HEK293 (cell line): ENCODE data around the gene ITPKC.

Source experiments
- KLF9 ChIP-seq: fragments of 450-650 bp; formaldehyde crosslinking; IDR thresholded peaks from 2 replicates; pipeline ENCODE4 v1.5.1; 2016; ENCODE audit warnings: missing biosample characterization, missing genetic modification characterization, low read depth
- RBAK ChIP-seq: fragments of 450-650 bp; formaldehyde crosslinking; IDR thresholded peaks from 2 replicates; pipeline ENCODE4 v1.5.1; 2016; ENCODE audit warnings: missing biosample characterization, missing genetic modification characterization
- SCRT1 ChIP-seq: fragments of 450-650 bp; formaldehyde crosslinking; IDR thresholded peaks from 2 replicates; pipeline ENCODE4 v1.5.1; 2016; ENCODE audit warnings: missing biosample characterization, missing genetic modification characterization, borderline replicate concordance
- SETDB1 ChIP-seq: IDR thresholded peaks from one replicate; pipeline ENCODE4 v1.6.1; 2017; ENCODE audit warnings: mild to moderate bottlenecking, low read length, moderate library complexity, mixed read lengths; ENCODE audit not compliant: insufficient read length
- ZBTB21 ChIP-seq: fragments of 450-650 bp; formaldehyde crosslinking; IDR thresholded peaks from 2 replicates; pipeline ENCODE4 v1.5.1; 2017; ENCODE audit warnings: missing biosample characterization, missing genetic modification characterization
- ZEB2 ChIP-seq: fragments of 450-650 bp; formaldehyde crosslinking; IDR thresholded peaks from 2 replicates; pipeline ENCODE4 v1.5.1; 2016; ENCODE audit warnings: missing biosample characterization, missing genetic modification characterization
- ZNF138 ChIP-seq: fragments of 450-650 bp; formaldehyde crosslinking; IDR thresholded peaks from 2 replicates; pipeline ENCODE4 v1.5.1; 2016; ENCODE audit warnings: missing biosample characterization, missing genetic modification characterization, borderline replicate concordance
- ZNF140 ChIP-seq: fragments of 450-650 bp; formaldehyde crosslinking; IDR thresholded peaks from 2 replicates; pipeline ENCODE4 v1.5.1; 2016; ENCODE audit warnings: missing biosample characterization, missing genetic modification characterization
- ZNF169 ChIP-seq: fragments of 450-650 bp; formaldehyde crosslinking; IDR thresholded peaks from 2 replicates; pipeline ENCODE4 v1.5.1; 2016; ENCODE audit warnings: missing biosample characterization, missing genetic modification characterization
- ZNF2 ChIP-seq: fragments of 450-650 bp; formaldehyde crosslinking; IDR thresholded peaks from 2 replicates; pipeline ENCODE4 v1.5.1; 2016; ENCODE audit warnings: missing biosample characterization, missing genetic modification characterization
- ZNF239 ChIP-seq: fragments of 450-650 bp; formaldehyde crosslinking; IDR thresholded peaks from 2 replicates; pipeline ENCODE4 v1.5.1; 2016; ENCODE audit warnings: missing biosample characterization, missing genetic modification characterization
- ZNF501 ChIP-seq: fragments of 450-650 bp; formaldehyde crosslinking; IDR thresholded peaks from 2 replicates; pipeline ENCODE4 v1.5.1; 2016; ENCODE audit warnings: missing biosample characterization, missing genetic modification characterization
- ZNF529 ChIP-seq: fragments of 450-650 bp; formaldehyde crosslinking; IDR thresholded peaks from 2 replicates; pipeline ENCODE4 v1.5.1; 2017; ENCODE audit warnings: missing genetic modification characterization, missing biosample characterization; ENCODE audit not compliant: insufficient replicate concordance
- ZNF530 ChIP-seq: fragments of 450-650 bp; formaldehyde crosslinking; IDR thresholded peaks from 2 replicates; pipeline ENCODE4 v1.5.1; 2016; ENCODE audit warnings: low read depth, missing biosample characterization, missing genetic modification characterization
- ZNF549 ChIP-seq: fragments of 450-650 bp; IDR thresholded peaks from 2 replicates; pipeline ENCODE4 v1.5.1; 2018; ENCODE audit warnings: missing biosample characterization, missing genetic modification characterization, mild to moderate bottlenecking, inconsistent platforms, moderate library complexity
- ZNF560 ChIP-seq: fragments of 450-650 bp; formaldehyde crosslinking; IDR thresholded peaks from 2 replicates; pipeline ENCODE4 v1.5.1; 2017; ENCODE audit warnings: missing biosample characterization, missing genetic modification characterization, borderline replicate concordance
- ZNF571 ChIP-seq: fragments of 450-650 bp; formaldehyde crosslinking; IDR thresholded peaks from 2 replicates; pipeline ENCODE4 v1.5.0; 2017; ENCODE audit warnings: missing biosample characterization, missing genetic modification characterization
- ZNF610 ChIP-seq: fragments of 450-650 bp; formaldehyde crosslinking; IDR thresholded peaks from 2 replicates; pipeline ENCODE4 v1.5.1; 2016; ENCODE audit warnings: missing biosample characterization, missing genetic modification characterization, borderline replicate concordance
- ZNF654 ChIP-seq: fragments of 450-650 bp; formaldehyde crosslinking; IDR thresholded peaks from 2 replicates; pipeline ENCODE4 v1.5.1; 2016; ENCODE audit warnings: low read depth, missing biosample characterization, missing genetic modification characterization
- ZNF768 ChIP-seq: fragments of 450-650 bp; formaldehyde crosslinking; IDR thresholded peaks from 2 replicates; pipeline ENCODE4 v1.5.1; 2018; ENCODE audit warnings: missing biosample characterization, mild to moderate bottlenecking, missing genetic modification characterization
- ZNF776 ChIP-seq: fragments of 450-650 bp; formaldehyde crosslinking; IDR thresholded peaks from 2 replicates; pipeline ENCODE4 v1.5.0; 2017; ENCODE audit warnings: missing biosample characterization, missing genetic modification characterization, borderline replicate concordance
- ZNF837 ChIP-seq: fragments of 450-650 bp; formaldehyde crosslinking; IDR thresholded peaks from 2 replicates; pipeline ENCODE4 v1.5.1; 2016; ENCODE audit warnings: missing biosample characterization, missing genetic modification characterization
- ZSCAN30 ChIP-seq: fragments of 450-650 bp; IDR thresholded peaks from 2 replicates; pipeline ENCODE4 v1.5.1; 2018; ENCODE audit warnings: missing biosample characterization, mild to moderate bottlenecking, missing genetic modification characterization, moderate library complexity
- TF ChIP-seq, protein P1 (sequence below): fragments of 450-650 bp; formaldehyde crosslinking; IDR thresholded peaks from 2 replicates; pipeline ENCODE4 v1.5.1; 2016; ENCODE audit warnings: missing biosample characterization, missing genetic modification characterization
- TF ChIP-seq, protein P2 (sequence below): fragments of 450-650 bp; formaldehyde crosslinking; IDR thresholded peaks from 2 replicates; pipeline ENCODE4 v1.5.1; 2016; ENCODE audit warnings: missing biosample characterization, missing genetic modification characterization
- TF ChIP-seq, protein P3 (sequence below): fragments of 450-650 bp; formaldehyde crosslinking; IDR thresholded peaks from 2 replicates; pipeline ENCODE4 v1.5.1; 2016; ENCODE audit warnings: missing biosample characterization, missing genetic modification characterization
- TF ChIP-seq, protein P4 (sequence below): fragments of 450-650 bp; formaldehyde crosslinking; IDR thresholded peaks from 2 replicates; pipeline ENCODE4 v1.5.1; 2016; ENCODE audit warnings: missing biosample characterization, missing genetic modification characterization, borderline replicate concordance
- TF ChIP-seq, protein P5 (sequence below): fragments of 450-650 bp; formaldehyde crosslinking; IDR thresholded peaks from 2 replicates; pipeline ENCODE4 v1.5.1; 2016; ENCODE audit warnings: missing biosample characterization, missing genetic modification characterization
- TF ChIP-seq, protein P6 (sequence below): fragments of 450-650 bp; formaldehyde crosslinking; IDR thresholded peaks from 2 replicates; pipeline ENCODE4 v1.5.1; 2016; ENCODE audit warnings: missing biosample characterization, missing genetic modification characterization

ITPKC gene

DNA sequence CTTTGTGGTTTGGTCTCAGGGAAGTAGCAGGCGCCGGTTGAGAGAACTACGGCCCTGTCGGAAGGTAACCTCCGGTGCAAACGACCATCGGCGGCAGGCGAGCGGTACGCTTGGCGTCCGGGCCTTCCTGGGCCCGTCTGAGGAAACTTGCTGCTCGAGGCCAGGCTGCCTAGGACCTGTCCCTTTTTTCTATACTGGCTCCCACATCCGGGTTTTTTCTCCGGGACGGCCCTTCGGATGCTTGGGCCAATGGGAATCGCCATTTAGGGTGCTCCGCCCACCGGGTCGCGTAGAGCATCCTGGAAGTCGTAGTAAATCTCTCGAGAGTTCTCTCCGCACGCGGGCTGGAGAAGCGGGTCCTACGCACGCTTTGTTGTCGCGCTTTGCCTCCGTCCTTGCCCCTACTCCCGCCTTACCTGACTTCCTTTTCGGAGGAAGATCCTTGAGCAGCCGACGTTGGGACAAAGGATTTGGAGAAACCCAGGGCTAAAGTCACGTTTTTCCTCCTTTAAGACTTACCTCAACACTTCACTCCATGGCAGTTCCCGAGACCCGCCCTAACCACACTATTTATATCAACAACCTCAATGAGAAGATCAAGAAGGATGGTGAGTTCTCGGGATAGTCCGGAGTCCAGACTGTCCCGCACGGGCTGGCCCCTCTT is 34.1 kb downstream of the ITPKC start, which contains the start of gene SNRPA (continued):
- TF ChIP-seq, protein P1, sequence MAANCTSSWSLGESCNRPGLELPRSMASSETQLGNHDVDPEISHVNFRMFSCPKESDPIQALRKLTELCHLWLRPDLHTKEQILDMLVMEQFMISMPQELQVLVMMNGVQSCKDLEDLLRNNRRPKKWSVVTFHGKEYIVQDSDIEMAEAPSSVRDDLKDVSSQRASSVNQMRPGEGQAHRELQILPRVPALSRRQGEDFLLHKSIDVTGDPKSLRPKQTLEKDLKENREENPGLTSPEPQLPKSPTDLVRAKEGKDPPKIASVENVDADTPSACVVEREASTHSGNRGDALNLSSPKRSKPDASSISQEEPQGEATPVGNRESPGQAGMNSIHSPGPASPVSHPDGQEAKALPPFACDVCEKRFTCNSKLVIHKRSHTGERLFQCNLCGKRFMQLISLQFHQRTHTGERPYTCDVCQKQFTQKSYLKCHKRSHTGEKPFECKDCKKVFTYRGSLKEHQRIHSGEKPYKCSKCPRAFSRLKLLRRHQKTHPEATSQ (tag by site-specific recombination), result no peak; the same call in 1 of the 2 replicates
- TF ChIP-seq ZNF529 (tag by site-specific recombination) (no peak), ZBTB21 (tag by site-specific recombination) (no peak; the same call in 1 of the 2 replicates), ZNF654 (tag by site-specific recombination) (no peak), ZNF239 (no peak), KLF9 (0 out of 2 replicates have a peak, but pooled peaks have one; percentile 31), ZEB2 (tag by site-specific recombination) (peak; percentile 23; the same call in 1 of the 2 replicates), ZNF530 (no peak), ZSCAN30 (tag by site-specific recombination) (peak; percentile 85), ZNF501 (tag by site-specific recombination) (no peak; the same call in 1 of the 2 replicates), ZNF610 (0 out of 2 replicates have a peak, but pooled peaks have one; percentile 60), ZNF768 (no peak), ZNF776 (tag by site-specific recombination) (no peak), SETDB1 (no peak), ZNF837 (tag by site-specific recombination) (no peak), ZNF2 (tag by site-specific recombination) (0 out of 2 replicates have a peak, but pooled peaks have one; percentile 39), ZNF140 (tag by site-specific recombination) (no peak), ZNF560 (tag by site-specific recombination) (no peak), ZNF169 (tag by site-specific recombination) (no peak), ZNF549 (tag by site-specific recombination) (no peak), ZNF138 (tag by site-specific recombination) (no peak), SCRT1 (no peak), RBAK (tag by site-specific recombination) (no peak), ZNF571 (no peak)
- TF ChIP-seq, protein P2, sequence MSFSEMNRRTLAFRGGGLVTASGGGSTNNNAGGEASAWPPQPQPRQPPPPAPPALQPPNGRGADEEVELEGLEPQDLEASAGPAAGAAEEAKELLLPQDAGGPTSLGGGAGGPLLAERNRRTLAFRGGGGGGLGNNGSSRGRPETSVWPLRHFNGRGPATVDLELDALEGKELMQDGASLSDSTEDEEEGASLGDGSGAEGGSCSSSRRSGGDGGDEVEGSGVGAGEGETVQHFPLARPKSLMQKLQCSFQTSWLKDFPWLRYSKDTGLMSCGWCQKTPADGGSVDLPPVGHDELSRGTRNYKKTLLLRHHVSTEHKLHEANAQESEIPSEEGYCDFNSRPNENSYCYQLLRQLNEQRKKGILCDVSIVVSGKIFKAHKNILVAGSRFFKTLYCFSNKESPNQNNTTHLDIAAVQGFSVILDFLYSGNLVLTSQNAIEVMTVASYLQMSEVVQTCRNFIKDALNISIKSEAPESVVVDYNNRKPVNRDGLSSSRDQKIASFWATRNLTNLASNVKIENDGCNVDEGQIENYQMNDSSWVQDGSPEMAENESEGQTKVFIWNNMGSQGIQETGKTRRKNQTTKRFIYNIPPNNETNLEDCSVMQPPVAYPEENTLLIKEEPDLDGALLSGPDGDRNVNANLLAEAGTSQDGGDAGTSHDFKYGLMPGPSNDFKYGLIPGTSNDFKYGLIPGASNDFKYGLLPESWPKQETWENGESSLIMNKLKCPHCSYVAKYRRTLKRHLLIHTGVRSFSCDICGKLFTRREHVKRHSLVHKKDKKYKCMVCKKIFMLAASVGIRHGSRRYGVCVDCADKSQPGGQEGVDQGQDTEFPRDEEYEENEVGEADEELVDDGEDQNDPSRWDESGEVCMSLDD (tag by site-specific recombination), result no peak
- TF ChIP-seq, protein P3, sequence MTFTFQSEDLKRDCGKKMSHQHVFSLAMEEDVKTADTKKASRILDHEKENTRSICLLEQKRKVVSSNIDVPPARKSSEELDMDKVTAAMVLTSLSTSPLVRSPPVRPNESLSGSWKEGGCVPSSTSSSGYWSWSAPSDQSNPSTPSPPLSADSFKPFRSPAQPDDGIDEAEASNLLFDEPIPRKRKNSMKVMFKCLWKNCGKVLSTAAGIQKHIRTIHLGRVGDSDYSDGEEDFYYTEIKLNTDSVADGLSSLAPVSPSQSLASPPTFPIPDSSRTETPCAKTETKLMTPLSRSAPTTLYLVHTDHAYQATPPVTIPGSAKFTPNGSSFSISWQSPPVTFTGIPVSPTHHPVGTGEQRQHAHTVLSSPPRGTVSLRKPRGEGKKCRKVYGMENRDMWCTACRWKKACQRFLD (tag by site-specific recombination), result no peak
- TF ChIP-seq, protein P4, sequence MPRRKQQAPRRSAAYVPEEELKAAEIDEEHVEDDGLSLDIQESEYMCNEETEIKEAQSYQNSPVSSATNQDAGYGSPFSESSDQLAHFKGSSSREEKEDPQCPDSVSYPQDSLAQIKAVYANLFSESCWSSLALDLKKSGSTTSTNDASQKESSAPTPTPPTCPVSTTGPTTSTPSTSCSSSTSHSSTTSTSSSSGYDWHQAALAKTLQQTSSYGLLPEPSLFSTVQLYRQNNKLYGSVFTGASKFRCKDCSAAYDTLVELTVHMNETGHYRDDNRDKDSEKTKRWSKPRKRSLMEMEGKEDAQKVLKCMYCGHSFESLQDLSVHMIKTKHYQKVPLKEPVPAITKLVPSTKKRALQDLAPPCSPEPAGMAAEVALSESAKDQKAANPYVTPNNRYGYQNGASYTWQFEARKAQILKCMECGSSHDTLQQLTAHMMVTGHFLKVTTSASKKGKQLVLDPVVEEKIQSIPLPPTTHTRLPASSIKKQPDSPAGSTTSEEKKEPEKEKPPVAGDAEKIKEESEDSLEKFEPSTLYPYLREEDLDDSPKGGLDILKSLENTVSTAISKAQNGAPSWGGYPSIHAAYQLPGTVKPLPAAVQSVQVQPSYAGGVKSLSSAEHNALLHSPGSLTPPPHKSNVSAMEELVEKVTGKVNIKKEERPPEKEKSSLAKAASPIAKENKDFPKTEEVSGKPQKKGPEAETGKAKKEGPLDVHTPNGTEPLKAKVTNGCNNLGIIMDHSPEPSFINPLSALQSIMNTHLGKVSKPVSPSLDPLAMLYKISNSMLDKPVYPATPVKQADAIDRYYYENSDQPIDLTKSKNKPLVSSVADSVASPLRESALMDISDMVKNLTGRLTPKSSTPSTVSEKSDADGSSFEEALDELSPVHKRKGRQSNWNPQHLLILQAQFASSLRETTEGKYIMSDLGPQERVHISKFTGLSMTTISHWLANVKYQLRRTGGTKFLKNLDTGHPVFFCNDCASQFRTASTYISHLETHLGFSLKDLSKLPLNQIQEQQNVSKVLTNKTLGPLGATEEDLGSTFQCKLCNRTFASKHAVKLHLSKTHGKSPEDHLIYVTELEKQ (tag by site-specific recombination), result no peak
- TF ChIP-seq, protein P5, sequence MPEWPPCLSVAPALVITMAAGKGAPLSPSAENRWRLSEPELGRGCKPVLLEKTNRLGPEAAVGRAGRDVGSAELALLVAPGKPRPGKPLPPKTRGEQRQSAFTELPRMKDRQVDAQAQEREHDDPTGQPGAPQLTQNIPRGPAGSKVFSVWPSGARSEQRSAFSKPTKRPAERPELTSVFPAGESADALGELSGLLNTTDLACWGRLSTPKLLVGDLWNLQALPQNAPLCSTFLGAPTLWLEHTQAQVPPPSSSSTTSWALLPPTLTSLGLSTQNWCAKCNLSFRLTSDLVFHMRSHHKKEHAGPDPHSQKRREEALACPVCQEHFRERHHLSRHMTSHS, result no peak
- TF ChIP-seq, protein P6, sequence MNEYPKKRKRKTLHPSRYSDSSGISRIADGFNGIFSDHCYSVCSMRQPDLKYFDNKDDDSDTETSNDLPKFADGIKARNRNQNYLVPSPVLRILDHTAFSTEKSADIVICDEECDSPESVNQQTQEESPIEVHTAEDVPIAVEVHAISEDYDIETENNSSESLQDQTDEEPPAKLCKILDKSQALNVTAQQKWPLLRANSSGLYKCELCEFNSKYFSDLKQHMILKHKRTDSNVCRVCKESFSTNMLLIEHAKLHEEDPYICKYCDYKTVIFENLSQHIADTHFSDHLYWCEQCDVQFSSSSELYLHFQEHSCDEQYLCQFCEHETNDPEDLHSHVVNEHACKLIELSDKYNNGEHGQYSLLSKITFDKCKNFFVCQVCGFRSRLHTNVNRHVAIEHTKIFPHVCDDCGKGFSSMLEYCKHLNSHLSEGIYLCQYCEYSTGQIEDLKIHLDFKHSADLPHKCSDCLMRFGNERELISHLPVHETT, result peak; percentile 16
